H9 (cell line): ENCODE data around the gene KCND1. TPM values are rescaled to one million over a fixed set of nuclear protein-coding genes. Genes with fewer than 3 reads are reported as not detected.
A peak's percentile ranks its signal among the peaks of the same experiment; 100 is the strongest.

Source experiments
- DNase-seq: peaks from one replicate; pipeline ENCODE4 v3.0.0-alpha.2; 2017
- H2AFZ ChIP-seq: one replicate; pipeline ENCODE4 v1.6.1; 2013; ENCODE audit warnings: mild to moderate bottlenecking, low read length, control low read depth, moderate library complexity
- H2AK5ac ChIP-seq: 2 replicates; pipeline ENCODE4 v1.6.1; 2013; ENCODE audit warnings: low read length, control low read depth, mixed read lengths; ENCODE audit not compliant: insufficient read length
- H2BK120ac ChIP-seq: one replicate; pipeline ENCODE4 v1.6.1; 2013; ENCODE audit warnings: low read depth, mild to moderate bottlenecking, low read length, control low read depth, inconsistent platforms; ENCODE audit not compliant: poor library complexity, severe bottlenecking
- H2BK12ac ChIP-seq: 2 replicates; pipeline ENCODE4 v1.6.1; 2013; ENCODE audit warnings: low read length, control low read depth, mixed read lengths, low read depth; ENCODE audit not compliant: insufficient read length
- H2BK15ac ChIP-seq: 2 replicates; pipeline ENCODE4 v1.6.1; 2013; ENCODE audit warnings: low read depth, low read length, control low read depth
- H2BK20ac ChIP-seq: one replicate; pipeline ENCODE4 v1.6.1; 2013; ENCODE audit warnings: low read depth, mild to moderate bottlenecking, low read length, control low read depth, inconsistent platforms; ENCODE audit not compliant: poor library complexity, severe bottlenecking
- H2BK5ac ChIP-seq: 2 replicates; pipeline ENCODE4 v1.6.1; 2013; ENCODE audit warnings: low read length, control low read depth, mixed read lengths; ENCODE audit not compliant: insufficient read length
- H3K14ac ChIP-seq: 2 replicates; pipeline ENCODE4 v1.6.1; 2013; ENCODE audit warnings: low read length, control low read depth; ENCODE audit not compliant: insufficient read depth
- H3K18ac ChIP-seq: 2 replicates; pipeline ENCODE4 v1.6.1; 2013; ENCODE audit warnings: low read depth, mild to moderate bottlenecking, mixed read lengths, low read length, control low read depth; ENCODE audit not compliant: insufficient read length
- H3K23ac ChIP-seq: 2 replicates; pipeline ENCODE4 v1.6.1; 2013; ENCODE audit warnings: low read length, control low read depth, mixed read lengths, low read depth; ENCODE audit not compliant: insufficient read length
- H3K23me2 ChIP-seq: 2 replicates; pipeline ENCODE4 v1.6.1; 2013; ENCODE audit warnings: low read depth, mild to moderate bottlenecking, mixed read lengths, low read length, control low read depth; ENCODE audit not compliant: insufficient read length, poor library complexity, severe bottlenecking
- H3K27ac ChIP-seq: 2 replicates; pipeline ENCODE4 v1.5.1; 2013; ENCODE audit warnings: low read length, control low read depth, mixed read lengths, low read depth; ENCODE audit not compliant: insufficient read length
- H3K27me3 ChIP-seq: 2 replicates; pipeline ENCODE4 v1.6.1; 2013; ENCODE audit warnings: low read length, control low read depth, inconsistent platforms; ENCODE audit not compliant: insufficient read depth
- H3K4ac ChIP-seq: 2 replicates; pipeline ENCODE4 v1.6.1; 2013; ENCODE audit warnings: low read depth, mild to moderate bottlenecking, control low read depth, inconsistent platforms, low read length, moderate library complexity
- H3K4me1 ChIP-seq: 2 replicates; pipeline ENCODE4 v1.6.1; 2013; ENCODE audit warnings: low read length, control low read depth, inconsistent platforms; ENCODE audit not compliant: insufficient read depth
- H3K4me2 ChIP-seq: 2 replicates; pipeline ENCODE4 v1.6.1; 2013; ENCODE audit warnings: low read length, control low read depth, mixed read lengths; ENCODE audit not compliant: insufficient read length, insufficient read depth
- H3K56ac ChIP-seq: 2 replicates; pipeline ENCODE4 v1.6.1; 2013; ENCODE audit warnings: low read depth, mild to moderate bottlenecking, mixed read lengths, low read length, control low read depth; ENCODE audit not compliant: insufficient read length
- H3K79me1 ChIP-seq: 2 replicates; pipeline ENCODE4 v1.6.1; 2013; ENCODE audit warnings: low read depth, mild to moderate bottlenecking, moderate library complexity, low read length, control low read depth, inconsistent platforms; ENCODE audit not compliant: insufficient read depth, poor library complexity, severe bottlenecking
- H3K79me2 ChIP-seq: 2 replicates; pipeline ENCODE4 v1.6.1; 2013; ENCODE audit warnings: low read length, control low read depth, inconsistent platforms; ENCODE audit not compliant: insufficient read depth
- H3K9ac ChIP-seq: 2 replicates; pipeline ENCODE4 v1.6.1; 2013; ENCODE audit warnings: low read length, control low read depth, mixed read lengths; ENCODE audit not compliant: insufficient read length; ENCODE audit errors: extremely low read depth
- H3K9me3 ChIP-seq: one replicate; pipeline ENCODE4 v1.6.1; 2013; ENCODE audit warnings: low read depth, low read length, inconsistent platforms; ENCODE audit not compliant: control insufficient read depth
- H3T11ph ChIP-seq: one replicate; pipeline ENCODE4 v1.6.1; 2013; ENCODE audit warnings: mild to moderate bottlenecking, low read length, control low read depth, inconsistent platforms
- H4K20me1 ChIP-seq: one replicate; pipeline ENCODE4 v1.6.1; 2013; ENCODE audit not compliant: control insufficient read depth, insufficient read length, insufficient read depth
- H4K5ac ChIP-seq: 2 replicates; pipeline ENCODE4 v1.6.1; 2013; ENCODE audit warnings: low read depth, mild to moderate bottlenecking, mixed read lengths, low read length, control low read depth; ENCODE audit not compliant: insufficient read length
- H4K8ac ChIP-seq: replicated peaks from 2 replicates; pipeline ENCODE4 v1.6.1; 2013; ENCODE audit warnings: low read length, control low read depth, mixed read lengths, low read depth; ENCODE audit not compliant: insufficient read length
- H4K91ac ChIP-seq: 2 replicates; pipeline ENCODE4 v1.6.1; 2013; ENCODE audit warnings: low read depth, mild to moderate bottlenecking, moderate library complexity, mixed read lengths, low read length, control low read depth; ENCODE audit not compliant: insufficient read length
- H3K27ac Mint-ChIP-seq, 3 experiments: 2 replicates in 2 of 3; 3 replicates in 1 of 3; pipeline ENCODE4 v1.8.0; 2020 to 2021; ENCODE audit warnings: mixed read lengths in 3 of 3, mild to moderate bottlenecking in 1 of 3, moderate library complexity in 1 of 3
- H3K27me3 Mint-ChIP-seq: 2 replicates; pipeline ENCODE4 v1.8.0; 2021; ENCODE audit warnings: low read depth, mild to moderate bottlenecking, moderate library complexity, mixed read lengths
- H3K36me3 Mint-ChIP-seq, 3 experiments: 2 replicates in 2 of 3; 3 replicates in 1 of 3; pipeline ENCODE4 v1.8.0; 2020 to 2021; ENCODE audit warnings: low read depth in 3 of 3, mixed read lengths in 3 of 3; ENCODE audit not compliant: insufficient read depth in 1 of 3
- H3K4me1 Mint-ChIP-seq, 2 experiments: 2 replicates each; pipeline ENCODE4 v1.8.0; 2020; ENCODE audit warnings: mixed read lengths in 2 of 2
- H3K4me3 Mint-ChIP-seq, 2 experiments: 2 replicates in 1 of 2; 3 replicates in 1 of 2; pipeline ENCODE4 v1.8.0; 2020 to 2021; ENCODE audit warnings: mild to moderate bottlenecking in 2 of 2, mixed read lengths in 2 of 2, moderate library complexity in 1 of 2
- H3K9me3 Mint-ChIP-seq, 2 experiments: 2 replicates in 1 of 2; 3 replicates in 1 of 2; pipeline ENCODE4 v1.8.0; 2020; ENCODE audit warnings: mild to moderate bottlenecking in 2 of 2, mixed read lengths in 2 of 2, moderate library complexity in 1 of 2
- WGBS: extraction: QIAGEN DNeasy Blood & Tissue Kit; methylation state at CpG from one replicate; pipeline ENCODE4 v1.1.7; 2013; ENCODE audit warnings: missing lambda C conversion rate, low lambda C conversion rate, mixed read lengths; ENCODE audit not compliant: insufficient read length; ENCODE audit errors: extremely low coverage; 5-methylcytosine and 5-hydroxymethylcytosine counted together
- total RNA-seq: library from RNA; stranded (reverse); gene quantifications from 2 replicates; pipeline ENCODE4 v1.2.1, GENCODE V29; 2021
- TF ChIP-seq, protein P1 (sequence below): fragments of 200-600 bp; sonication (generic); conservative IDR thresholded peaks from 3 replicates; pipeline ENCODE4 v1.8.0; 2021; ENCODE audit warnings: antibody characterized with exemption, mild to moderate bottlenecking

The KCND1 gene
- total RNA-seq, 1 experiment from 2014 or later = 5.7 TPM

DNA sequence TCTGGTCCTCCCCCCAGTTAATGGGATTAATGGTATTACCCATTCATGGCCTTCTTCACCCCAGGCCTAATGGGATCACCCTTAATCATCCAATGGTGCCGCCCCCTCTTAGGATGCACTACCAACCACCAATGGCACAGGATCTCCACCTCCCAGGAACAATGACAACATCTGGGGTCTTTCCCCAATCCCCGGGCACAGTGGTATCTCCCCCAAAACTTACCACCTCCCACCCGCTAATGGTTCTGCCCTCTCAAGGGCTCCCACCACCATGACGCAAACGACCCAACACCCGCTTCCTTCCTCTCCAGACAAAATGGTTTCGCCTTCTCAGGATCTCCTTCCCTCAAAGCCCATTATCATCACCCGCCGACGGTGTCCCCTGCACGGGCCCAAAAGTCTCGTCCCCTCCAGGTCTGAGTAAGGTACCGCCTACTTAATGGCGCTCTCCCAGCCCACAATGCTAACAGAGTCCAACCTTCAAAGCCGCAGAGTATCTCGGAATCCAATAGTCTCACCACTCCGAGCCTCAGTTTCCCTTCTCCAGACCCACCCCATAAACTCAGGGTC is 30.0 kb upstream of the KCND1 start:
- Histone ChIP-seq H2BK120ac (no peak overlapping the region), H3K79me1 (peaks cover 2% of the 10 kb centered on the region), H3K14ac (peak overlapping the region; percentile 64), H2BK15ac (no peak overlapping the region), H4K91ac (no peak overlapping the region), H2BK20ac (no peak overlapping the region), H3K23me2 (no peaks in the 10 kb centered on the region), H3K9ac (peak overlapping the region; percentile 93), H2AFZ (no peak overlapping the region), H3T11ph (no peak overlapping the region), H4K20me1 (peaks cover 2% of the 10 kb centered on the region), H2BK12ac (no peak overlapping the region), H4K8ac (no peak overlapping the region), H3K9me3 (no peaks in the 10 kb centered on the region), H3K79me2 (peaks cover 2% of the 10 kb centered on the region; the same call in 1 of the 2 replicates), H3K23ac (no peak overlapping the region), H3K4me2 (peak overlapping the region; percentile 84), H3K4me1 (no peaks in the 10 kb centered on the region), H3K27me3 (no peaks in the 10 kb centered on the region), H3K4ac (no peak overlapping the region), H4K5ac (peak overlapping the region; percentile 82), H2AK5ac (no peak overlapping the region), H3K27ac (peak overlapping the region; percentile 98), H3K56ac (peak overlapping the region; percentile 76), H2BK5ac (peak overlapping the region; percentile 19), H3K18ac (peak overlapping the region; percentile 88)
- peak overlapping the region; percentile 96 to 98 for H3K4me3 Mint-ChIP-seq
- H3K36me3 Mint-ChIP-seq = peaks cover 31 to 43% (median 42%) of the 10 kb centered on the region in 3 experiments; a peak in 6 of 7 replicates
- TF ChIP-seq, protein P1, sequence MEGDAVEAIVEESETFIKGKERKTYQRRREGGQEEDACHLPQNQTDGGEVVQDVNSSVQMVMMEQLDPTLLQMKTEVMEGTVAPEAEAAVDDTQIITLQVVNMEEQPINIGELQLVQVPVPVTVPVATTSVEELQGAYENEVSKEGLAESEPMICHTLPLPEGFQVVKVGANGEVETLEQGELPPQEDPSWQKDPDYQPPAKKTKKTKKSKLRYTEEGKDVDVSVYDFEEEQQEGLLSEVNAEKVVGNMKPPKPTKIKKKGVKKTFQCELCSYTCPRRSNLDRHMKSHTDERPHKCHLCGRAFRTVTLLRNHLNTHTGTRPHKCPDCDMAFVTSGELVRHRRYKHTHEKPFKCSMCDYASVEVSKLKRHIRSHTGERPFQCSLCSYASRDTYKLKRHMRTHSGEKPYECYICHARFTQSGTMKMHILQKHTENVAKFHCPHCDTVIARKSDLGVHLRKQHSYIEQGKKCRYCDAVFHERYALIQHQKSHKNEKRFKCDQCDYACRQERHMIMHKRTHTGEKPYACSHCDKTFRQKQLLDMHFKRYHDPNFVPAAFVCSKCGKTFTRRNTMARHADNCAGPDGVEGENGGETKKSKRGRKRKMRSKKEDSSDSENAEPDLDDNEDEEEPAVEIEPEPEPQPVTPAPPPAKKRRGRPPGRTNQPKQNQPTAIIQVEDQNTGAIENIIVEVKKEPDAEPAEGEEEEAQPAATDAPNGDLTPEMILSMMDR = no peak
- H3K27me3 Mint-ChIP-seq = no peaks in the 10 kb centered on the region; the same call in 1 of the 2 replicates
- peak overlapping the region; percentile 98 to 99 (median 98) for H3K27ac Mint-ChIP-seq
- peaks cover 0 to 13% of the 10 kb centered on the region in 2 experiments; a peak in 2 of 4 replicates for H3K4me1 Mint-ChIP-seq
- peak; percentile 50 for DNase-seq
- peaks cover 57 to 74% of the 10 kb centered on the region in 2 experiments for H3K9me3 Mint-ChIP-seq
- WGBS = no CpG with 5 or more reads among the region's 17 CpGs
